Activated T-helper 1 cell treated with anti-CD3 and anti-CD28 coated beads, Interleukin-12 subunit alpha, Interleukin-12 subunit beta, Interleukin-2, Interleukin-4 antibody, amounts not matched to agents 30 ng/mL and 10 ng/mL and 1 ng/mL, durations not matched to agents 14 hours and 24 hours and 36 hours (primary cell): Measurements from ENCODE around the gene PDGFD. TPM values are rescaled to one million over a fixed set of nuclear protein-coding genes. Genes with fewer than 3 reads are reported as not detected.

Experiments
- DNase-seq: peaks from one replicate; pipeline ENCODE4 v3.0.0; 2021; ENCODE audit warnings: low spot score
- H3K27ac Mint-ChIP-seq: one replicate; pipeline ENCODE4 v1.8.0; 2021; ENCODE audit warnings: mild to moderate bottlenecking, mixed read lengths
- H3K27me3 Mint-ChIP-seq: one replicate; pipeline ENCODE4 v1.8.0; 2022; ENCODE audit warnings: mild to moderate bottlenecking, moderate library complexity, mixed read lengths; ENCODE audit not compliant: insufficient read depth
- H3K36me3 Mint-ChIP-seq: one replicate; pipeline ENCODE4 v1.8.0; 2021; ENCODE audit warnings: low read depth, mixed read lengths
- H3K4me1 Mint-ChIP-seq: one replicate; pipeline ENCODE4 v1.8.0; 2021; ENCODE audit warnings: low read depth, mixed read lengths
- H3K4me3 Mint-ChIP-seq: one replicate; pipeline ENCODE4 v1.8.0; 2021; ENCODE audit warnings: mild to moderate bottlenecking, moderate library complexity, mixed read lengths
- H3K9me3 Mint-ChIP-seq: one replicate; pipeline ENCODE4 v1.8.0; 2021; ENCODE audit warnings: mixed read lengths
- intact Hi-C: fragments of 100-400 bp; cut with micrococcal nuclease; formaldehyde crosslinking; loops from one replicate; pipeline ENCODE4 v1.15.1; 2024
- total RNA-seq: library from RNA; stranded (reverse); gene quantifications from 2 replicates; pipeline ENCODE4 v1.2.3, GENCODE V29; 2022

PDGFD gene
- total RNA-seq, 1 donor from 2014 or later = not detected

GRCh38 chr11:104104201-104104600 is 59.7 kb downstream of the PDGFD start:
- H3K4me3 Mint-ChIP-seq = no peak overlapping the region
- H3K27me3 Mint-ChIP-seq = no peaks in the 10 kb centered on the region
- no peaks in the 10 kb centered on the region for H3K4me1 Mint-ChIP-seq
- no peaks in the 10 kb centered on the region for H3K36me3 Mint-ChIP-seq
- DNase-seq = no peak
- H3K27ac Mint-ChIP-seq = no peak overlapping the region
- intact Hi-C loops = no loop called here
- H3K9me3 Mint-ChIP-seq = no peaks in the 10 kb centered on the region

DNA sequence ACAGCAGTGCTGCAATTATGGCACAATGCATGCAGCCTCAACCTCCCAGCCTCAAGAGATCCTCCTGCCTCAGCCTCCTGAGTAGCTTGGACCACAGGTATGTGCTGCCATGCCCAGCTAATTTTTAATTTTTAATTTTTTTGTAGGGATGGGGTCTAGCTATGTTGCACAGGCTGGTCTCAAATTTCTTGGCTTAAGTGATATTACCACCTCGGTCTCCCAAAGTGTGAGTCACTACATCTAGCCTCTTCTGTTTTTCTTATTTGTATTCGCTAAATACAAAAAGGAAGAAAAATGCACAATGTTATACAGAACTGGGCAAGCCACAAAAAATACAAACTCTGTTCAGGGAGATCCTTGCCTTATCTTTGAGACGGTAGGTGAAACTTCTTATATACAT is 65.4 kb downstream of the PDGFD start:
- Mint-ChIP-seq H3K9me3 (no peaks in the 10 kb centered on the region), H3K27ac (no peak overlapping the region), H3K36me3 (no peaks in the 10 kb centered on the region), H3K4me1 (no peaks in the 10 kb centered on the region), H3K4me3 (no peak overlapping the region), H3K27me3 (no peaks in the 10 kb centered on the region)
- DNase-seq = no peak
- intact Hi-C loops = no loop called here

- intact Hi-C loops = no loop called here
- H3K4me3 Mint-ChIP-seq = no peak overlapping the region
- DNase-seq = no peak
- H3K4me1 Mint-ChIP-seq = no peaks in the 10 kb centered on the region
- H3K27me3 Mint-ChIP-seq = no peaks in the 10 kb centered on the region
- H3K27ac Mint-ChIP-seq = no peak overlapping the region
- no peaks in the 10 kb centered on the region for H3K36me3 Mint-ChIP-seq
- no peaks in the 10 kb centered on the region for H3K9me3 Mint-ChIP-seq
Observed at GRCh38 chr11:104098132-104098531, 65.8 kb downstream of the PDGFD start.

DNA sequence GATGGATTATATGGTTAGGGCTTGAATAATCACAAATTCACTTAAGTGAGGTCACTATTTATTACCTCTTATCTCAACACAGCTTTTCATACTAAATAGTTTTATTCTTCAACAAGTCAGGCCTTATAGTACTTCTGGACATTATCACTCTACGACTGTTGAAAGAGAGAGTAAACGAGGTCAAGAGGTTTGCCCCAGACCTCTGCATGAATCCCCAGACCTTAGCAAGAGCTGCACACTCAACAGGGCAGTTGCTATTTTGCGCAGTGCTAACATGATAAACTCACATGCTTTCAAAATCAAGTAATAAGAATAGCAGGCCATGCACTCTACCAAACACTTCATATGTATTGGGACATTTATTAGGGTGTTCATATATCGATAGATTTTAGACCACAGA is 67.0 kb downstream of the PDGFD start:
- H3K4me3 Mint-ChIP-seq = no peak overlapping the region
- no peaks in the 10 kb centered on the region for H3K27me3 Mint-ChIP-seq
- no peaks in the 10 kb centered on the region for H3K4me1 Mint-ChIP-seq
- H3K36me3 Mint-ChIP-seq = no peaks in the 10 kb centered on the region
- DNase-seq = no peak
- no peak overlapping the region for H3K27ac Mint-ChIP-seq
- intact Hi-C loops = no loop called here
- no peaks in the 10 kb centered on the region for H3K9me3 Mint-ChIP-seq

- Mint-ChIP-seq H3K27ac (no peak overlapping the region), H3K36me3 (no peaks in the 10 kb centered on the region), H3K27me3 (no peaks in the 10 kb centered on the region), H3K4me1 (no peaks in the 10 kb centered on the region), H3K4me3 (no peak overlapping the region), H3K9me3 (no peaks in the 10 kb centered on the region)
- DNase-seq = no peak
- intact Hi-C loops = no loop called here
Observed at GRCh38 chr11:104095791-104096190, 68.2 kb downstream of the PDGFD start.

DNA sequence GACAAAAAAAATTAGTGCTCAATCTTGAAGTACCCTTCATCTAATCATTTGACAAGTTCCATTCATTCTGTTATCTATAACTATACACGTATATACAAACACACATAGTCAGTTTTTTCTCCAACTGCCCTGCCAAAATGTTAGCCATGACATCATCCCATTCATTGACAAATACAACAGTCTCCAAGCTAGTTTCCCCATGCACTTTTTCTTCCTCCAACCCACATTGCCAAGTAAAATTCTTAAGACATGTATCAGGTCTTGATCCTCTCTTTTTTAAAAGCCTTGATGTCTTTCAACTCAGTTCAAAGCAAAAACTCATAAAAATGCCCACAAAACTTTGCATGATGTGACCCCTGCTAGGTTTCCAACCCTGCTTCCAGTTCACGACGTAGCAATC is 69.4 kb downstream of the PDGFD start:
- H3K27me3 Mint-ChIP-seq = no peaks in the 10 kb centered on the region
- no peak overlapping the region for H3K4me3 Mint-ChIP-seq

GRCh38 chr11:104093426-104094280 is 70.3 kb downstream of the PDGFD start:
- no peak overlapping the region for H3K4me3 Mint-ChIP-seq
- H3K4me1 Mint-ChIP-seq = no peaks in the 10 kb centered on the region
- DNase-seq = no peak
- no peak overlapping the region for H3K27ac Mint-ChIP-seq
- no peaks in the 10 kb centered on the region for H3K36me3 Mint-ChIP-seq
- H3K27me3 Mint-ChIP-seq = no peaks in the 10 kb centered on the region
- intact Hi-C loops = no loop called here
- no peaks in the 10 kb centered on the region for H3K9me3 Mint-ChIP-seq

More for the DNA sequence above, 69.4 kb downstream of the PDGFD start:
- H3K36me3 Mint-ChIP-seq = no peaks in the 10 kb centered on the region
- intact Hi-C loops = no loop called here
- H3K27ac Mint-ChIP-seq = no peak overlapping the region
- no peaks in the 10 kb centered on the region for H3K9me3 Mint-ChIP-seq
- no peaks in the 10 kb centered on the region for H3K4me1 Mint-ChIP-seq
- DNase-seq = no peak

- Mint-ChIP-seq H3K4me1 (no peaks in the 10 kb centered on the region), H3K27ac (no peak overlapping the region), H3K9me3 (no peaks in the 10 kb centered on the region), H3K4me3 (no peak overlapping the region), H3K36me3 (no peaks in the 10 kb centered on the region), H3K27me3 (no peaks in the 10 kb centered on the region)
- DNase-seq = no peak
- intact Hi-C loops = no loop called here
Observed at GRCh38 chr11:104092744-104093143, 71.2 kb downstream of the PDGFD start.

- Mint-ChIP-seq H3K4me1 (no peaks in the 10 kb centered on the region), H3K27me3 (no peaks in the 10 kb centered on the region), H3K36me3 (no peaks in the 10 kb centered on the region), H3K4me3 (no peak overlapping the region), H3K9me3 (no peaks in the 10 kb centered on the region), H3K27ac (no peak overlapping the region)
- intact Hi-C loops = no loop called here
- no peak for DNase-seq
Observed at GRCh38 chr11:104091281-104092096, 72.5 kb downstream of the PDGFD start.

- no peak overlapping the region for H3K27ac Mint-ChIP-seq
- no peaks in the 10 kb centered on the region for H3K9me3 Mint-ChIP-seq
Observed at GRCh38 chr11:104090767-104091166, 73.2 kb downstream of the PDGFD start.

DNA sequence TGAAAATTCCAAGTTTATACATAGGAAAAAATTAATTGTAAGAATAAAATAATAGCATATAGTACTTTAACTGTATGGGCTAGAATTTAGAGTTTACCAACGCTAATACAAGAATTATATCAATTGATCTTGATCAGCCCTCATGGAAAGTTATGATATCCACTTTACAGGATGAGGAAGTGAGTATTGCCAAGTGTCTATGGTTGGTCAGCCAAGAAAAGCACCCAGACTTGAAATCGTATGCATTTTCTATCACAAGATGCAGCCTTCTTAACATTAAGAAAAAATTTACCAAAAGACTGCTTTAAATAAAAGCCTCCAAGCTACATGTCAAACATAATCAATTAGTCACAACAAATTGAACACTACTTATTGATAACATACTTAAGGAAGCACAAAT is 74.5 kb downstream of the PDGFD start:
- Mint-ChIP-seq H3K9me3 (no peaks in the 10 kb centered on the region), H3K4me1 (no peaks in the 10 kb centered on the region), H3K4me3 (no peak overlapping the region), H3K27me3 (no peaks in the 10 kb centered on the region), H3K27ac (no peak overlapping the region), H3K36me3 (no peaks in the 10 kb centered on the region)
- no peak for DNase-seq
- intact Hi-C loops = no loop called here

More at GRCh38 chr11:104090767-104091166, 73.2 kb downstream of the PDGFD start:
- DNase-seq = no peak
- no peaks in the 10 kb centered on the region for H3K4me1 Mint-ChIP-seq
- intact Hi-C loops = no loop called here
- H3K27me3 Mint-ChIP-seq = no peaks in the 10 kb centered on the region
- H3K36me3 Mint-ChIP-seq = no peaks in the 10 kb centered on the region
- no peak overlapping the region for H3K4me3 Mint-ChIP-seq

- H3K36me3 Mint-ChIP-seq = no peaks in the 10 kb centered on the region
- intact Hi-C loops = no loop called here
- no peak for DNase-seq
- no peaks in the 10 kb centered on the region for H3K4me1 Mint-ChIP-seq
- no peaks in the 10 kb centered on the region for H3K9me3 Mint-ChIP-seq
- no peak overlapping the region for H3K4me3 Mint-ChIP-seq
- no peaks in the 10 kb centered on the region for H3K27me3 Mint-ChIP-seq
- no peak overlapping the region for H3K27ac Mint-ChIP-seq
Observed at GRCh38 chr11:104086621-104087020, 77.3 kb downstream of the PDGFD start.

DNA sequence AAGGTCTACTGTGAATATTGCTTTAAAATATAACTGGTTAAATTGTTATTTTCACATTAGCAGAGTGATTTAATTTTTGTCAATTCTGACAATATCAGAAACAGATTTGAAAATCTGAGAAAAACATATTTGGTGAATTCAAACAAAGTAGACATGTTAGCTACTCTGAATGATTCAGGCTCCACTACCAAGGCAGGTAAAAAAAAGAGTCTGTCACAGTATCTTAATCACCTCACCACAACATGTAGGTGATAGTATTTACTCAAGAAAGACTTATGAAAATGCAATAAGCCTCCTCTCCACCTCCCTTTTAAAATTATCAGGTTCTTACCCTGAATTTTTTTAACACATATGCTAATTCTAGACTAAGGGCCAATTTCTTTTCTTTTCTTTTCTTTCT is 85.0 kb downstream of the PDGFD start:
- Mint-ChIP-seq H3K9me3 (no peaks in the 10 kb centered on the region), H3K4me1 (no peaks in the 10 kb centered on the region), H3K27ac (no peak overlapping the region), H3K27me3 (no peaks in the 10 kb centered on the region), H3K36me3 (no peaks in the 10 kb centered on the region), H3K4me3 (no peak overlapping the region)
- DNase-seq = no peak
- intact Hi-C loops = no loop called here
